HG03575 (cell line): ENCODE data around the gene DPP4.
"Not testable (repeated sequence)": the region's sequence is repeated elsewhere in the genome, so short reads cannot be mapped to it uniquely, and the experiment has no call there.

Experiments used
- ATAC-seq: cut with Tn5 transposase; IDR thresholded peaks from one replicate; pipeline ENCODE4 v1.9.1; 2021; ENCODE audit not compliant: unreplicated experiment, insufficient number of reproducible peaks, low FRiP score; ENCODE audit errors: extremely low read depth

Gene DPP4

DNA sequence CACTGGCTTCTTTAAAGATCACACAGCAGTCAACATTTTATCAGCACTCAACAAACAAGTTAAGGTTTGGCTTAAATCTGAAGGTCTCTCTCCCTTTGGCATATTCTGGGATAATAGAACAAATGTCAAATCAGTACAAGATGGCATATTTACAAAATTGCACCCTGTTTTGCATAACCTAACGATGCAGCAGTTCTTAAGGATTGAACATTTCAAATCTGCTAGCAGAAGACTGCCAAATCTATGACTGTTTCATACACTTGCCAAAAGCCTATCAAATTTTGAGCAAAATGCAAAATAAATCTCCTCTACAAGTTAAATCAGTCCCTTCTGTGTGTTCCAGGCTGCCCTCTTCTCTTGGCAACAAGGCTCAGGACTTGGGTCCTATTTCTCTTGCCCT is 73.6 kb downstream of the DPP4 start:
- no peak for ATAC-seq

GRCh38 chr2:161999321-161999720 is 74.7 kb downstream of the DPP4 start:
- ATAC-seq: no peak

- ATAC-seq: no peak
Measured at GRCh38 chr2:161998857-161999256, 75.2 kb downstream of the DPP4 start.

GRCh38 chr2:161997916-161998471 is 76.0 kb downstream of the DPP4 start:
- ATAC-seq: no peak

DNA sequence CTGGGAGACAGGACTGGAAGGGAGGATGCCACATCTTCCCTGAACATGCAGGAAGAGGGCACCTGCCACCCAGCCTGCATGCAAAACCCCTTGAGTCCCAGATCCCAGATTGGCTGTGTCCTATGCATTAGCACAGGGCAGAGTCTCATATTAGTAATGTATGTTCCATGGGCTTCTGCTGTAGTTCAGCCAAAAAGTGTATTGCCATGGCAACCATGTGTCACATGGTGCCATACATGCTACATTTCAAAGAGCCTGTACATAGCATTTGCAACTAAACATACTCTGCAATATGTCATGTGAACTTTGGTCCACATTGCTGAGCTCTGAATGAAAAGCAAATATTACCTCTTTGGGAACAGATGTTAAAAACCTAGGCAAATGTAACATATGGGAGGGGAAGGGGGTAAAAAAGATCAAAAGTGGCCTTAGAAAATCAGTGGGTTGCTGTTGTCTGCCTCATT is 78.4 kb downstream of the DPP4 start:
- no peak for ATAC-seq

DNA sequence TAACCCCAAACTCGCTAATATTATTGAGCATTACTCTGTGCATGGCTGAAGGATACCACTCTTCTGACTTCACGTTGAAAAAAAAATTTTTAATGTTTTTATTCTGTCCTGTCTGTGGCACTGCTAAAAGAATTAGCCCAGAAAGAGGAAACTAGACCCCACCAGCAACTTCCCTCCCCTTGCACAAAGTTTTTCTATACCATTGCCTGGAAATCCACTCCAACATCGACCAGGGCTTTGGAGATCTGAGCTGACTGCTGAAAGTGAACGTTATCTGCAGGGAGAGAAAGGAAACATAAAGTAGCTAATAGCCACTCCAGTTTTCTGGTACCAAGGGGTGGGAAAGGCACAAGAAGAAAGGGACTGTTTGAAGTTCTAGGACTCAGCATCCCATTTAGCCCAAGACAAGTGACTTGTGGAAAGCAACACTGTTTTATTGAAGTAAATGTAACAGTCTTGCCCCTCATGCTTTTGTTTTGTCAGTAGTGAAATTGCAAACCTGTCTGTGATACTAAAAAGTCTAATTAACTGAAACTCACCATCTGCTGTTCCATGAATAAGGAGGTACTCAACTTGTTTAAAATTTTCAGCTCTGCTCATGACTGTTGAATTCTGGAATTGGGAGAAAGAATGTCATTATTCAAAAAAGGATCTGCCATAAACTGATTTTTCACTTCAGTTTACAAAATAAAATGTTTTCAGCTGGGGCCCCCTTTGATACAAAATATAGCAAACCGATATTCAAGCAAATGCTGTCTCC is 79.1 kb downstream of the DPP4 start:
- ATAC-seq: no peak

GRCh38 chr2:161992531-161992930 is 81.5 kb downstream of the DPP4 start:
- ATAC-seq: no peak

GRCh38 chr2:161991991-161992390 is 82.0 kb downstream of the DPP4 start:
- no peak for ATAC-seq

GRCh38 chr2:161990741-161991140 is 83.3 kb downstream of the DPP4 start:
- no peak for ATAC-seq

DNA sequence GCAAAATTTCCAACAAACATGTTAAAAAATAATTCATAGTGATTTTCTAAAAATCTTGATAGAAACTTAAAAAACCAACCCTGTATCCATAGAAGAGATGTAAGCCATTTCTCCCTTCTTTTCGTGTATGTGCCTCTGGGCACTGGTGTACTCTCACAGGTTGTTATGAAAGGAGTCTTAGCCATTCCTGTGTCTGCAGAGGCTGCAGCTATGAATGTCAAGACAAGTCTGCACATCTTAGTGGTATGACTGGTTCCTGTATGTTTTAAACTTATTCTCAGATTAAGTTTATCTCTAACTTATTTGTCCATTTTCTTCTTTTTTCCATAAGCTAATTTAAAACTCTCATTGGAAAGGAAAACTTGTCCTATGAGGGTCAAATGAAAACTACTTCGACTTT is 84.0 kb downstream of the DPP4 start:
- ATAC-seq: no peak

DNA sequence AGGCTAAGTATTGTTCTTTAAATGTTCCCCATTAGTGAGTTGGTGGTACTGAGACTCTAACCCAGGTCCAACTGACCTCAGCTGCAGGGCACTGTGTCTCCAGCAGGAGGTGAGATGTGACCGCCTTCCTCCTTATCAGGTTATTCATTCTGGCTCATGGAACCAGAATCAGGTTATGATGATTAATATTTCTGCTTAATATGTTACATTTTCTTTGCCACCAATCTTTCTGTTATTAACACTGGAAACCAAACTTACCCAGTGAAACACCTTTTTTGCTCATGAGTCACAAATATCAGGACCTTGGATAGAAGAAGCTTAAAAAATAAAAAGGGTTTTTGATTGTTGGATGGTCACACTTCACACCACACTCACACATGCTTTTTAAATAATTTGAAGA is 85.4 kb downstream of the DPP4 start:
- no peak for ATAC-seq

- no peak for ATAC-seq
Measured at GRCh38 chr2:161987311-161987710, 86.7 kb downstream of the DPP4 start.

GRCh38 chr2:161983866-161984265 is 90.1 kb downstream of the DPP4 start:
- ATAC-seq: no peak

DNA sequence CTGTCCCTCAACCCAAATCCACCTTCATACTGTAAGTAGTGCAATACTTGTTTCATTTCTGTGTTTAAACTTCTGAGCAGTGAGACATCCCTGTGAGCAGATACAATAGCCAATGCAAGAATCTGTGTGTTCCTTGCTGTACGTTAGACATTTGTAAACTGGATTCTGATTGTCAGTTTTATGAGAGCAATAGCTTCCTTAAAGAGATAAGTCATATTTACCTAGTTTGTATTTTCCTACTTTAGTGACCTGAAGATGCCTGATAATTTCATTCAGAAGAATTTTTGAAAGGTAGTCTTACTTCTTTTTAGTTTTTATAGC is 90.7 kb downstream of the DPP4 start:
- ATAC-seq: no peak

DNA sequence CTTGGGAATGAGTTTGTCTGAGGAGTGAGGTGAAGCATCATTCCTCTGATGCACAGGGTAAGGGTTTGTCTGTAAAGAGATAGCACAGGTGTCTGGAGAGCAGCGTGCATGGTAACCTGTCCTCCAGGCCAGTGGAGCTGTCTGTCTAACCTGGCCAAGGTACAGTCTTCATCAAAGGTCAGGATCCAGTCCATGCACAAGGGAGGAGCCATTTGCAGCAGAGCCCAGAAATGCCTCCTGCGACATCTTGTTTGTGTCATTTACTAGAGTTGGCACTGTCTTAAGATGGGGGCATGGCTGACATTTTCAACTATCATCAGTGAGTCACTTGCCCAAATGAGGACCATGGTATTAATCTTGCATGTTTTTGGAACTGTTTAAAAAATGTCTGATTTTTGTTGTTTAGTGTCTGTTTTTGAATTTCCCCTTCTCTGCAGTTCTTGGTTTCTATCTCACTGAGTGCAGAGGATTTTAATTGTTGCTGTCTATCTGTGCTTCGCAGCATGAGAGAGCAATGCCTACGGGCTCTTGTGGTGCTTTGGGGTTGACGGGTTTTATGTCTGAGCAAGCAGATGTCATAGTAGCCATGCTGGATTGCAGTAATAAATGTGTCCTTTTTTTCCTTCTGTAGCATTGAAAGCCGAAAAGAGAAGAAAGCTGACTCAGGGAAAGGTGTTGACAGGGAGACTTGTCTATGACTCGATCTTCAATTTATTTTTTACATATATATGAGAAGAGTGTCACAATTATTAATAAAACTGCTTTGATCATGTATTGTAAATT is 91.3 kb downstream of the DPP4 start:
- no peak for ATAC-seq

GRCh38 chr2:161981679-161982250 is 92.2 kb downstream of the DPP4 start:
- no peak for ATAC-seq

GRCh38 chr2:161980976-161981375 is 93.0 kb downstream of the DPP4 start:
- ATAC-seq: no peak

GRCh38 chr2:161979490-161979889 is 94.5 kb downstream of the DPP4 start:
- no peak for ATAC-seq

DNA sequence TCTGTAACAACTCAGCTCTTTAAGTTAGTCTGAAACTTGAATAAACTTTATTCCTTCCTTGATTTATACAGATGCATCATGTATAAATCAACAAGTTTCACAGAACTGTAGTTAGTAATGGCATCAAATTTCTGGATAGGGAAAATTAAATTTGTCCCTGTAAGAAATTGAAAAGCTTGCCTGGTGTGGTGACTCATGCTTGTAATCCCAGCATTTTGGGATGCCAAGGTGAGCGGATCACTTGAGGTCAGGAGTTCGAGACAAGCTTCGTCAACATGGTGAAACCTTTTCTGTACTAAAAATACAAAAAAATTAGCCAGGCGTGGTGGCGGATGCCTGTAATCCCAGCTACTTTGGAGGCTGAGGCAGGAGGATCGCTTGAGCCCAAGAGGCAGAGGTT is 96.1 kb downstream of the DPP4 start:
- ATAC-seq: not testable (repeated sequence)

DNA sequence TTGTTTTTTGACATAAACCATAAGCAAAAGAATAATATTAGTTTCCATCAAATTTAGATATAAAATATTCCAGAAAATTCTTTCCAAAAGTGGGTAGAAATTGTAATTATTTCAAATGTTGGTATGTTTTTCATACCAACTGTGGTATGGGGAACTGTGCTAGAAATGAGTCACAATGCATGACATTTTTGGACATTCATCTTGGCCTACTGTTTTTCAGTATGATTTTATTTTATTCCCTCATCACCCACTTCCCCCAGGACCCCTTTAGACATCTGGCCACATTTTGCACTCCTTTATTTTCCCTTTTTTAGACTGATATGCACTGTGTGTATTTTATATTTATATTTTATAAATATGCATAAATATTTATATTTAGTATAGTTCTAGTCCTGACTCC is 97.1 kb downstream of the DPP4 start:
- ATAC-seq: no peak
